CD14-positive monocyte (primary cell): Measurements from ENCODE around the gene WHRN. TPM values are rescaled to one million over a fixed set of nuclear protein-coding genes. Genes with fewer than 3 reads are reported as not detected.

Experiments used
- DNase-seq, 3 donors: peaks; one replicate each; pipeline ENCODE4 v3.0.0-alpha.2; 2011 to 2022
- H2AFZ ChIP-seq: 2 replicates; pipeline ENCODE4 v1.6.0; 2012; ENCODE audit warnings: mild to moderate bottlenecking, low read depth, low read length, inconsistent platforms; ENCODE audit not compliant: insufficient read depth, poor library complexity, severe bottlenecking
- H3K27ac ChIP-seq, 2 donors: 1 replicate in 1 of 2; 2 replicates in 1 of 2; pipeline ENCODE4 v1.5.1; 2012 to 2013; ENCODE audit warnings: low read length in 2 of 2, control low read depth in 1 of 2, inconsistent platforms in 1 of 2, low read depth in 1 of 2, mild to moderate bottlenecking in 1 of 2
- H3K27me3 ChIP-seq, 2 donors: one replicate each; pipeline versions ENCODE4 v1.6.0 to v1.6.1; 2011 to 2013; ENCODE audit warnings: low read length in 2 of 2; ENCODE audit not compliant: control insufficient read depth in 2 of 2, insufficient read depth in 2 of 2
- H3K36me3 ChIP-seq, 2 donors: replicated peaks in 1 of 2; 1 replicate in 1 of 2; 2 replicates in 1 of 2; pipeline versions ENCODE4 v1.5.1 to v1.6.1; 2012 to 2013; ENCODE audit warnings: low read length in 2 of 2, control low read depth in 1 of 2, inconsistent platforms in 1 of 2, mild to moderate bottlenecking in 1 of 2; ENCODE audit not compliant: insufficient read depth in 2 of 2, control insufficient read depth in 1 of 2
- H3K4me1 ChIP-seq, 2 donors: 1 replicate in 1 of 2; 2 replicates in 1 of 2; pipeline versions ENCODE4 v1.5.1 to v1.6.1; 2012 to 2013; ENCODE audit warnings: low read length in 2 of 2, control low read depth in 1 of 2, inconsistent platforms in 1 of 2, mild to moderate bottlenecking in 1 of 2, moderate library complexity in 1 of 2; ENCODE audit not compliant: insufficient read depth in 2 of 2, control insufficient read depth in 1 of 2
- H3K4me2 ChIP-seq: replicated peaks from 2 replicates; pipeline ENCODE3; 2012; ENCODE audit warnings: low read length, moderate library complexity, mild to moderate bottlenecking; ENCODE audit not compliant: poor library complexity, severe bottlenecking; ENCODE audit errors: extremely low read depth
- H3K4me3 ChIP-seq, 3 experiments: fragments of 200-600 bp in 1 of 3; sonication (generic) in 1 of 3; replicated peaks in 1 of 3; 1 replicate in 2 of 3; 2 replicates in 1 of 3; pipeline ENCODE4 v1.5.1; 2011 to 2013; ENCODE audit warnings: low read length in 3 of 3, mild to moderate bottlenecking in 3 of 3, control low read depth in 2 of 3, low read depth in 2 of 3, inconsistent platforms in 1 of 3, moderate library complexity in 1 of 3
- H3K79me2 ChIP-seq: 2 replicates; pipeline ENCODE4 v1.6.0; 2012; ENCODE audit warnings: mild to moderate bottlenecking, control low read depth, inconsistent platforms, low read length, moderate library complexity; ENCODE audit not compliant: insufficient read depth
- H3K9ac ChIP-seq: 2 replicates; pipeline ENCODE4 v1.6.0; 2017; ENCODE audit warnings: low read length, mild to moderate bottlenecking; ENCODE audit not compliant: insufficient read depth, poor library complexity, severe bottlenecking
- H3K9me3 ChIP-seq, 2 donors: replicated peaks in 1 of 2; 1 replicate in 1 of 2; 2 replicates in 1 of 2; pipeline versions ENCODE4 v1.5.1 to v1.6.1; 2012 to 2013; ENCODE audit warnings: low read length in 2 of 2, control low read depth in 1 of 2; ENCODE audit not compliant: control insufficient read depth in 1 of 2, insufficient read depth in 1 of 2
- H4K20me1 ChIP-seq: 2 replicates; pipeline ENCODE4 v1.6.0; 2012; ENCODE audit warnings: mild to moderate bottlenecking, low read length, control low read depth, moderate library complexity; ENCODE audit not compliant: insufficient read depth
- H3K27ac Mint-ChIP-seq, 7 donors: one replicate each; pipeline ENCODE4 v1.8.0; 2020; ENCODE audit warnings: mild to moderate bottlenecking in 7 of 7, mixed read lengths in 7 of 7, moderate library complexity in 6 of 7, inconsistent platforms in 2 of 7
- H3K27me3 Mint-ChIP-seq, 3 donors: one replicate each; pipeline ENCODE4 v1.8.0; 2021 to 2022; ENCODE audit warnings: low read depth in 3 of 3, mild to moderate bottlenecking in 3 of 3, mixed read lengths in 3 of 3, moderate library complexity in 3 of 3, inconsistent platforms in 1 of 3
- H3K36me3 Mint-ChIP-seq, 2 donors: one replicate each; pipeline ENCODE4 v1.8.0; 2020; ENCODE audit warnings: mixed read lengths in 2 of 2, inconsistent platforms in 1 of 2, mild to moderate bottlenecking in 1 of 2
- H3K4me1 Mint-ChIP-seq: one replicate; pipeline ENCODE4 v1.8.0; 2020; ENCODE audit warnings: mild to moderate bottlenecking, mixed read lengths
- H3K4me3 Mint-ChIP-seq, 2 donors: one replicate each; pipeline ENCODE4 v1.8.0; 2020; ENCODE audit warnings: mild to moderate bottlenecking in 2 of 2, mixed read lengths in 2 of 2, moderate library complexity in 1 of 2
- H3K9me3 Mint-ChIP-seq, 7 donors: one replicate each; pipeline ENCODE4 v1.8.0; 2020 to 2022; ENCODE audit warnings: mixed read lengths in 7 of 7, mild to moderate bottlenecking in 6 of 7, moderate library complexity in 6 of 7, inconsistent platforms in 2 of 7
- CTCF ChIP-seq: fragments of 200-600 bp; IDR thresholded peaks from one replicate; pipeline ENCODE4 v1.8.0; 2022; ENCODE audit warnings: antibody characterized with exemption, mild to moderate bottlenecking
- WGBS: methylation state at CpG from one replicate; pipeline ENCODE4 v1.1.5; 2013; ENCODE audit warnings: missing lambda C conversion rate; ENCODE audit not compliant: insufficient coverage; 5-methylcytosine and 5-hydroxymethylcytosine counted together
- intact Hi-C, 2 donors: fragments of 100-400 bp; cut with micrococcal nuclease; formaldehyde crosslinking; loops; one replicate each; pipeline versions ENCODE4 v1.15.0 to v1.15.1; 2023
- polyA plus RNA-seq, 3 donors: library from polyadenylated mRNA; depleted of rRNA in 1 of 3; unstranded in 2 of 3; stranded (reverse) in 1 of 3; fragments of 300-500 nt in 2 of 3; fragments of >200 nt in 1 of 3; fragmentation: Illumina TruSeq in 2 of 3; gene quantifications; 1 replicate in 2 of 3; 2 replicates in 1 of 3; pipeline ENCODE4 v1.2.3, GENCODE V29; 2012 to 2021

WHRN gene
- polyA plus RNA-seq, 3 donors, result 0.13 to 0.59 (median 0.30) TPM

DNA sequence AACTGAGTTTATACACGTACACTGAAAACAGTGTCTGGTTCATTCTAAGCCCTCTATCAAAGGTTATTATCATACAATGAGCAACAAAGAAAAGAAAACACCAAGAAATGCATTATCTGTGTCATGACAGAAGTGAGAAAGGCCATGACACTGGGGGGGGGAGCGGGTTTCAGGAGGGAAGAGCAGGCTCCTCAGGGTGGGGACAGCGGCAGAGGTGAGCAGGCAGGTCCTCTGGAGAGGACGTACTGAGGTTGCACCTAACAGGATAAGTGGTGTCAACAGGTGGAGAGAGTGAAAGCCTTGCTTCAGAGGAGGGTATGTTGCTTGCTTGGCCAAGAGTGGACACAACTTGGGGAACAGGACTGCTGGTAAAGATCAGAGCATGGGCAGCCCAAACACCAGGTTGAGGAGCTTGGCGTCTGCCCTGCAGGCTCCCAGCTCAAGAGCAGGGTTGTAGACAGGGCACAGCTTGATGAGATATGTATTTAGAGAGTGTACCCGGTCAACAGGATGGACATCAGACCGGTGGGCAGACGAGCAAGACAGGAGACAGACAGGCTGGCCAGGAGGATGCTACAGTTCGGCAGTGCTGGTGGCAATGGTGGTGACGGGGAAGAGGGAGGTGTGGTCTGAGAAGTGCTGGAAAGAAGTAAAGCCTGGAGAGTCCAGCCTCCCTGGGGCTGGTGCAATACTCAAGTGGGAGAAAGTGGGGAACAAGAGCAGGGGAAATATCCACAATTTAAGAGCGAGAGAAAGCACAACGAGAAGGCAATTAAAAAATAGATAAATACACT is 10.3 kb downstream of the WHRN start:
- Mint-ChIP-seq H3K27ac (no peak overlapping the region), H3K4me3 (no peak overlapping the region), H3K9me3 (peaks cover 0 to 3% (median 0%) of the 10 kb centered on the region in 7 donors), H3K36me3 (no peaks in the 10 kb centered on the region), H3K4me1 (no peaks in the 10 kb centered on the region), H3K27me3 (peaks cover 4 to 11% (median 10%) of the 10 kb centered on the region in 3 donors)
- no peaks in the 10 kb centered on the region for H3K9me3 ChIP-seq
- intact Hi-C loops, result loop anchor here in 1 of 2 donors (10.0 kb wide), 1 partner anchor 150 kb away; no protein-coding TSS in a partner anchor
- no peak overlapping the region for H3K27ac ChIP-seq
- H3K79me2 ChIP-seq, result no peaks in the 10 kb centered on the region
- 81% methylated on average over 9 of the region's 12 CpGs for WGBS
- no peak overlapping the region for H2AFZ ChIP-seq
- no peak for DNase-seq
- no peak for TF ChIP-seq CTCF
- peaks cover 0 to 5% of the 10 kb centered on the region in 2 donors for H3K27me3 ChIP-seq
- no peaks in the 10 kb centered on the region for H3K4me1 ChIP-seq
- H4K20me1 ChIP-seq, result no peaks in the 10 kb centered on the region
- H3K9ac ChIP-seq, result no peak overlapping the region
- H3K4me2 ChIP-seq, result no peak overlapping the region
- no peak overlapping the region for H3K4me3 ChIP-seq
- no peaks in the 10 kb centered on the region for H3K36me3 ChIP-seq

DNA sequence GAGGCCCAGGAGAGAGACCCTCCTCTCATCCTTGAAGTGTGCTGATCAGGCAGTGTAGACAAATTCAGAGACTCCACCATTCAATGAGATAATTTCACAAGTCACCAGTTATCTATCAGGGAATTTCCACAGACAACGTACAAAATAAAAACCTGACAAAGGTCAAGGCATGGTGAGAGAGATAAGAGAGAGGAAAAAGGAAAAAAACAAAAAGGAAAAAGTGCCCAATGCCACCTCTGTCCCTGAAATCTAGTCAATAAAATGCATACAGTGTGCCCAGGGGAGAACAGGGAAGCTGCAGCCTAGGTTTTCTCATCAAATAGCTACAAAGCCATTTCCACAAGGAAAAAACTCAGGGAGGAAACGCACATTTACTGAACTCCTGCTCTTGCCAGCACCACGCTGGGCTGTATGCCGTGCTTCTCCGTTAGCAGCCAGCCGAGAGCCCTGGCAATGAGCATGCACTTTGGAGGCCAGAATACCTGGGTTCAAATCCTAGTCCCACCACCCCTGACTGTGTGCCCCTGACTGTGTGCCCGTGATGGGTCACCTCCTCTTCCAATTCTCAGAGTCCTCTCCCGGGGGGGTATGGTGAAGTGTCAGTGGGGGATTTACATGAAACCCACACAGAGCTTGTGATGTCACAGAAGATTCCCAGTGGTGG is 11.6 kb downstream of the WHRN start:
- Histone ChIP-seq H3K9ac (no peak overlapping the region), H3K4me2 (no peak overlapping the region), H3K36me3 (no peaks in the 10 kb centered on the region), H3K79me2 (no peaks in the 10 kb centered on the region), H3K9me3 (no peaks in the 10 kb centered on the region), H3K27ac (no peak overlapping the region), H3K4me3 (no peak overlapping the region), H4K20me1 (no peaks in the 10 kb centered on the region), H3K27me3 (peaks cover 0 to 5% of the 10 kb centered on the region in 2 donors), H2AFZ (no peak overlapping the region), H3K4me1 (no peaks in the 10 kb centered on the region)
- DNase-seq, result no peak
- 100% methylated on average over 5 of the region's 8 CpGs for WGBS
- Mint-ChIP-seq H3K36me3 (no peaks in the 10 kb centered on the region), H3K4me3 (no peak overlapping the region), H3K9me3 (peaks cover 0 to 3% (median 0%) of the 10 kb centered on the region in 7 donors), H3K27ac (no peak overlapping the region), H3K4me1 (no peaks in the 10 kb centered on the region), H3K27me3 (peaks cover 4 to 10% (median 8%) of the 10 kb centered on the region in 3 donors)
- intact Hi-C loops, result loop anchor here in 1 of 2 donors (10.0 kb wide), 1 partner anchor 149 kb away; no protein-coding TSS in a partner anchor
- no peak for TF ChIP-seq CTCF
